PC-3 (cell line): ENCODE measurements around the gene EMC9. TPM values are rescaled to one million over a fixed set of nuclear protein-coding genes. Genes with fewer than 3 reads are reported as not detected.

Source experiments
- ATAC-seq: fragments of 200-7000 bp; cut with Tn5 transposase; 2 replicates; pipeline ENCODE4 v1.9.1; 2020; ENCODE audit warnings: mild to moderate bottlenecking, moderate library complexity
- BruUV-seq: library from RNA; stranded (reverse); fragments of 400-500 nt; replicated peaks from 2 replicates; lab custom pipeline; 2021; lab: Mats Ljungman, UMichigan
- CTCF ChIA-PET: fragments of 300-600 bp; sonication (Branson Sonifier 250); formaldehyde crosslinking; loops from one replicate; lab custom pipeline; 2022; ENCODE audit warnings: antibody characterized with exemption; lab: Charles Lee
- POLR2A ChIA-PET: fragments of 300-600 bp; sonication (Branson Sonifier 250); formaldehyde crosslinking; loops from one replicate; lab custom pipeline; 2022; ENCODE audit warnings: antibody characterized with exemption; ENCODE audit not compliant: unreplicated experiment; lab: Charles Lee
- DNase-seq: peaks from one replicate; pipeline ENCODE4 v3.0.0-alpha.2; 2015
- H2AFZ ChIP-seq: fragments of 300-600 bp; sonication (generic); 2 replicates; pipeline ENCODE4 v1.6.0; 2016; ENCODE audit warnings: antibody characterized with exemption, low read length
- H3F3A ChIP-seq: fragments of 300-600 bp; sonication (generic); one replicate; pipeline ENCODE4 v1.6.0; 2017; ENCODE audit warnings: antibody characterized with exemption, low read length, control low read depth, mild to moderate bottlenecking; ENCODE audit not compliant: unreplicated experiment
- H3K27ac ChIP-seq: fragments of 300-600 bp; sonication (generic); 2 replicates; pipeline ENCODE4 v1.5.1; 2016; ENCODE audit warnings: mild to moderate bottlenecking, low read length
- H3K27me3 ChIP-seq: fragments of 300-600 bp; sonication (generic); 2 replicates; pipeline ENCODE4 v1.6.1; 2016; ENCODE audit warnings: low read length, mixed read lengths
- H3K36me3 ChIP-seq: fragments of 300-600 bp; sonication (generic); 2 replicates; pipeline ENCODE4 v1.6.1; 2016; ENCODE audit warnings: low read depth, mixed run types, low read length, mixed read lengths
- H3K4me1 ChIP-seq: fragments of 300-600 bp; sonication (generic); 2 replicates; pipeline ENCODE4 v1.5.1; 2016; ENCODE audit warnings: low read length; ENCODE audit not compliant: insufficient read depth
- H3K4me2 ChIP-seq: fragments of 300-600 bp; sonication (generic); 2 replicates; pipeline ENCODE4 v1.6.0; 2016; ENCODE audit warnings: low read length
- H3K4me3 ChIP-seq: fragments of 300-600 bp; sonication (generic); 2 replicates; pipeline ENCODE4 v1.5.1; 2016; ENCODE audit warnings: mild to moderate bottlenecking, low read length, mixed read lengths
- H3K79me2 ChIP-seq: fragments of 300-600 bp; sonication (generic); 2 replicates; pipeline ENCODE4 v1.6.1; 2017; ENCODE audit warnings: low read length, mixed read lengths
- H3K9ac ChIP-seq: fragments of 300-600 bp; sonication (generic); 2 replicates; pipeline ENCODE4 v1.6.0; 2016; ENCODE audit warnings: mild to moderate bottlenecking, low read length
- H3K9me2 ChIP-seq: fragments of 300-600 bp; sonication (generic); replicated peaks from 2 replicates; pipeline ENCODE4 v1.6.1; 2016; ENCODE audit warnings: mixed run types, low read length, mixed read lengths
- H3K9me3 ChIP-seq: fragments of 300-600 bp; sonication (generic); 2 replicates; pipeline ENCODE4 v1.6.1; 2016; ENCODE audit warnings: low read length, mixed read lengths
- H4K20me1 ChIP-seq: fragments of 300-600 bp; sonication (generic); 2 replicates; pipeline ENCODE4 v1.6.1; 2016; ENCODE audit warnings: low read length, mixed read lengths
- CTCF ChIP-seq: fragments of 300-600 bp; sonication (generic); conservative IDR thresholded peaks from 2 replicates; pipeline ENCODE4 v1.5.1; 2017; ENCODE audit warnings: antibody characterized with exemption, low read depth, mild to moderate bottlenecking, low read length
- EZH2 ChIP-seq: fragments of 300-600 bp; sonication (generic); IDR thresholded peaks from one replicate; pipeline ENCODE4 v1.6.1; 2017; ENCODE audit warnings: antibody characterized with exemption, mild to moderate bottlenecking, low read length; ENCODE audit not compliant: unreplicated experiment
- EZH2phosphoT487 ChIP-seq: fragments of 300-600 bp; sonication (generic); IDR thresholded peaks from 2 replicates; pipeline ENCODE4 v1.6.1; 2018; ENCODE audit warnings: mild to moderate bottlenecking, antibody characterized with exemption, low read length, borderline replicate concordance
- intact Hi-C: fragments of 100-400 bp; cut with micrococcal nuclease; formaldehyde crosslinking; loops from 2 replicates; pipeline ENCODE4 v1.9.0; 2023
- total RNA-seq: library from RNA; depleted of rRNA; stranded (reverse); fragments of >200 nt; gene quantifications from 2 replicates; pipeline ENCODE4 v1.2.3, GENCODE V29; 2014

The EMC9 gene
- total RNA-seq, 1 experiment from 2014 or later, result 30.1 TPM

GRCh38 chr14:24130717-24131548 lies 10.5 kb downstream of the EMC9 start:
- ATAC-seq (no peak), DNase-seq (no peak)
- Histone ChIP-seq H4K20me1 (no peaks in the 10 kb centered on the region), H3K4me3 (no peak overlapping the region), H3F3A (no peaks in the 10 kb centered on the region), H3K27me3 (no peaks in the 10 kb centered on the region), H2AFZ (no peak overlapping the region), H3K36me3 (no peaks in the 10 kb centered on the region), H3K27ac (no peak overlapping the region), H3K79me2 (no peaks in the 10 kb centered on the region), H3K4me1 (peaks cover 6% of the 10 kb centered on the region), H3K9ac (no peak overlapping the region), H3K9me3 (no peaks in the 10 kb centered on the region), H3K4me2 (no peak overlapping the region), H3K9me2 (no peaks in the 10 kb centered on the region)
- ChIA-PET CTCF (interaction anchor here (0.6 kb wide), 1 partner anchor 73 kb away, joined by 3 read pairs; no protein-coding TSS in a partner anchor), POLR2A (no interaction called here)
- TF ChIP-seq EZH2, result no peak
- TF ChIP-seq EZH2phosphoT487, result no peak
- no peak for TF ChIP-seq CTCF
- BruUV-seq, result no TSS peak
- intact Hi-C loops, result no loop called here

GRCh38 chr14:24130380-24130716 lies 11.0 kb downstream of the EMC9 start, which contains the start of gene FITM1:
Gene FITM1, plus strand, starts transcription at chr14:24130659. Its CDS starts 905 bp downstream, at chr14:24131564.
- DNase-seq, result no peak
- TF ChIP-seq EZH2, result no peak
- TF ChIP-seq EZH2phosphoT487, result no peak
- no peak for TF ChIP-seq CTCF
- H3K79me2 ChIP-seq, result no peaks in the 10 kb centered on the region

GRCh38 chr14:24129410-24129998 lies 11.9 kb downstream of the EMC9 start:
- H3K36me3 ChIP-seq, result no peaks in the 10 kb centered on the region
- no TSS peak for BruUV-seq
- H3K4me2 ChIP-seq, result no peak overlapping the region
- no peaks in the 10 kb centered on the region for H3K79me2 ChIP-seq
- ATAC-seq, result no peak
- no peaks in the 10 kb centered on the region for H3K27me3 ChIP-seq
- TF ChIP-seq EZH2 (no peak), CTCF (no peak), EZH2phosphoT487 (no peak)
- H3K9me3 ChIP-seq, result no peaks in the 10 kb centered on the region
- H4K20me1 ChIP-seq, result no peaks in the 10 kb centered on the region
- POLR2A ChIA-PET, result interaction anchor here (0.6 kb wide), 1 partner anchor 10 kb away, joined by 4 read pairs; no protein-coding TSS in a partner anchor
- no peak overlapping the region for H3K27ac ChIP-seq
- intact Hi-C loops, result no loop called here
- no peak overlapping the region for H3K4me3 ChIP-seq
- no peaks in the 10 kb centered on the region for H3K4me1 ChIP-seq
- CTCF ChIA-PET, result no interaction called here
- no peaks in the 10 kb centered on the region for H3K9me2 ChIP-seq
- no peak for DNase-seq
- no peaks in the 10 kb centered on the region for H3F3A ChIP-seq
- no peak overlapping the region for H2AFZ ChIP-seq
- H3K9ac ChIP-seq, result no peak overlapping the region

More at GRCh38 chr14:24130380-24130716, 11.0 kb downstream of the EMC9 start, which contains the start of gene FITM1:
- Histone ChIP-seq H3K27ac (no peak within 1 kb of the TSS), H3K4me3 (no peak within 1 kb of the TSS), H3K4me1 (peaks cover 4% of the 10 kb centered on the region), H3F3A (no peaks in the 10 kb centered on the region), H3K9me3 (no peaks in the 10 kb centered on the region), H2AFZ (no peak within 1 kb of the TSS), H4K20me1 (no peaks in the 10 kb centered on the region), H3K9me2 (no peaks in the 10 kb centered on the region), H3K4me2 (no peak within 1 kb of the TSS), H3K36me3 (no peaks in the 10 kb centered on the region), H3K9ac (no peak within 1 kb of the TSS), H3K27me3 (no peaks in the 10 kb centered on the region)
- no TSS peak for BruUV-seq
- no peak for ATAC-seq
- ChIA-PET CTCF (no interaction called here), POLR2A (no interaction called here)
- intact Hi-C loops, result no loop called here
